ENCODE results near the gene TACC3.

- TF ChIP-seq CTCF (IDR thresholded peaks at IDR 0.05) = no peak
- TF ChIP-seq POLR2AphosphoS5 (IDR thresholded peaks at IDR 0.05) = no peak
- no peak for TF ChIP-seq POLR2A (IDR thresholded peaks at IDR 0.05)
- no peak for TF ChIP-seq EP300 (IDR thresholded peaks at IDR 0.05; ENCODE audit: low read depth)
These were observed 64.3 kb downstream of the TACC3 start for GRCh38 chr4:1785592-1785991.
